AG04449 (cell line): ENCODE results near the gene PA2G4.
A peak's percentile ranks its signal among the peaks of the same experiment; 100 is the strongest.

ENCODE experiments used
- CTCF ChIA-PET: fragments of 350-600 bp; formaldehyde crosslinking; extraction: SDS; loops from one replicate; lab custom pipeline; 2021; ENCODE audit warnings: antibody characterized with exemption; lab: Yijun Ruan, JAX
- POLR2A ChIA-PET: fragments of 400-600, 350-600 bp; formaldehyde crosslinking; extraction: SDS; loops from one replicate; lab custom pipeline; 2020; ENCODE audit warnings: antibody characterized with exemption, inconsistent platforms; lab: Yijun Ruan, JAX
- DNase-seq: peaks from one replicate; pipeline ENCODE4 v3.0.0-alpha.2; 2010; ENCODE audit warnings: low read depth, low spot score
- H3K4me3 ChIP-seq: 2 replicates; pipeline ENCODE4 v1.5.1; 2011; ENCODE audit warnings: low read depth, mild to moderate bottlenecking, control low read depth, low read length
- TF ChIP-seq, protein P1 (sequence below): IDR thresholded peaks from one replicate; pipeline ENCODE4 v1.5.1; 2011; ENCODE audit warnings: mild to moderate bottlenecking, moderate library complexity, low read length, control low read depth, inconsistent platforms; ENCODE audit not compliant: insufficient read depth; ENCODE audit errors: missing control alignments

Gene PA2G4

DNA sequence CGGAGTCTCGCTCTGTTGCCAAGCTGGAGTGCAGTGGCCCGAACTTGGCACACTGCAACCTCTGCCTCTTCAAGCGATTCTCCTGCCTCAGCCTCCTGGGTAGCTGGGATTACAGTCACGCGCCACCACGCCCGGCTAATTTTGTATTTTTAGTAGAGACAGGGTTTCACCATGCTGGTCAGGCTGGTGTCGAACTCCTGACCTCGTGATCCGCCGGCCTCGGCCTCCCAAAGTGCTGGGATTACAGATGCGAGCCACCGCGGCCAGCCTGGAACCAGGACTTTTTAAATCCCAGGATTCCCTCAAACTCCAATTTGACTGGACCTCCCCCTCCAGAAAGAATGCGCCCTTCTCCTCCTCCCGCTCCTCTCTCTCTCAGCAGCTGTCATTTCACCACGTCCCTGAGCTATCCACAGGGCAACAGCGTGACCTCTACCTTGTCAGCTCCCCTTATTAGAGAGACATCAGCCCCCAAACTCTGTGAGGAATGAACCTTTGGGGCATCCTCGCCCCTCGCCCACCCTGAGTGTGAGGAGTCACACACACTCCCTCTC lies 25.7 kb downstream of the PA2G4 start:
- peak overlapping the region; percentile 78 for H3K4me3 ChIP-seq
- CTCF ChIA-PET = interaction anchor here (1.3 to 2.7 kb wide), 3 partner anchors 10 to 60 kb away, joined by 3 to 8 read pairs (median 3); partner anchors contain the start of gene SMARCC2
- no peak for DNase-seq
- TF ChIP-seq, protein P1, sequence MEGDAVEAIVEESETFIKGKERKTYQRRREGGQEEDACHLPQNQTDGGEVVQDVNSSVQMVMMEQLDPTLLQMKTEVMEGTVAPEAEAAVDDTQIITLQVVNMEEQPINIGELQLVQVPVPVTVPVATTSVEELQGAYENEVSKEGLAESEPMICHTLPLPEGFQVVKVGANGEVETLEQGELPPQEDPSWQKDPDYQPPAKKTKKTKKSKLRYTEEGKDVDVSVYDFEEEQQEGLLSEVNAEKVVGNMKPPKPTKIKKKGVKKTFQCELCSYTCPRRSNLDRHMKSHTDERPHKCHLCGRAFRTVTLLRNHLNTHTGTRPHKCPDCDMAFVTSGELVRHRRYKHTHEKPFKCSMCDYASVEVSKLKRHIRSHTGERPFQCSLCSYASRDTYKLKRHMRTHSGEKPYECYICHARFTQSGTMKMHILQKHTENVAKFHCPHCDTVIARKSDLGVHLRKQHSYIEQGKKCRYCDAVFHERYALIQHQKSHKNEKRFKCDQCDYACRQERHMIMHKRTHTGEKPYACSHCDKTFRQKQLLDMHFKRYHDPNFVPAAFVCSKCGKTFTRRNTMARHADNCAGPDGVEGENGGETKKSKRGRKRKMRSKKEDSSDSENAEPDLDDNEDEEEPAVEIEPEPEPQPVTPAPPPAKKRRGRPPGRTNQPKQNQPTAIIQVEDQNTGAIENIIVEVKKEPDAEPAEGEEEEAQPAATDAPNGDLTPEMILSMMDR = no peak
- POLR2A ChIA-PET = interaction anchor here (2.6 kb wide), 1 partner anchor 11 kb away, joined by 7 read pairs; no protein-coding TSS in a partner anchor

DNA sequence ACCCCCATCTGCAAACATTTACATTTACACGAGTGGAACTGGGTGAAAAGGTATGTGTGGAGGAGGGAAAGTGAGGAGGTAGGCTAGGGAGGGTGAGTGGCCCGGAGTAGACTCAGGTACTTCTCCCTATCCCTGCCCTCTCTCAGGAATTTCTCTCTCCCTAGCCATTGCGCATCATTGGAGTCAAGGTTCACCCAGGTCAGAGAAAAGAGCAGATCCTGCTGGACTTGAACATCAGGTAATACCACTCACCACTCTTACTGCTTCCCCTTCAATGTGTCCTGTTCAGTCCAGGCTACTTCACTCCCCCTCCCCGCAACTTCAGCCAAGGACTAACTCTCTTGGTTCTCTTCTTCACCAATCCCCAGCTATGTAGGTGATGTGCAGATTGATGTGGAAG lies 26.5 kb downstream of the PA2G4 start:
- POLR2A ChIA-PET = no interaction called here
- CTCF ChIA-PET = interaction anchor here (0.8 to 2.7 kb wide), 3 partner anchors 10 to 21 kb away, joined by 3 to 8 read pairs (median 3); no protein-coding TSS in a partner anchor

DNA sequence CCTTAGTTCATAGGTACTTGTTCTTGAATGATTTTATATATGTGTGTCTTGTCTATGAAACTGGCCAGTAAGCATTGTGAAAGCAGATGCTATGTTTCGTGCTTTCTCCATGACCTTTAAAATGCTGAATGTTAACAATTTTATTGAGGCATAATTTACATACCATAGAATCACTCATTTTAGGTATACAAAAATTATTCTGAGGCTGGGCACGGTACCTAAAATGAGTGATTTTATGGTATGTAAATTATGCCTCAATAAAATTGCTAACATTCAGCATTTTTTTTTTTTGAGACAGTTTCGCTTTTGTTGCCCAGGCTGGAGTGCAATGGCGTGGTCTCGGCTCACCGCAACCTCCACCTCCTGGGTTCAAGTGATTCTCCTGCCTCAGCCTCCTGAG lies 30.5 kb downstream of the PA2G4 start:
- no peak for DNase-seq
- CTCF ChIA-PET = interaction anchor here (0.9 to 1.7 kb wide), 2 partner anchors 15 kb away, joined by 3 to 9 read pairs; no protein-coding TSS in a partner anchor
- no peak overlapping the region for H3K4me3 ChIP-seq
- POLR2A ChIA-PET = no interaction called here
- TF ChIP-seq, protein P1 = no peak

More for the DNA sequence above, 26.5 kb downstream of the PA2G4 start:
- TF ChIP-seq, protein P1 = no peak
- DNase-seq = no peak
- no peak overlapping the region for H3K4me3 ChIP-seq

DNA sequence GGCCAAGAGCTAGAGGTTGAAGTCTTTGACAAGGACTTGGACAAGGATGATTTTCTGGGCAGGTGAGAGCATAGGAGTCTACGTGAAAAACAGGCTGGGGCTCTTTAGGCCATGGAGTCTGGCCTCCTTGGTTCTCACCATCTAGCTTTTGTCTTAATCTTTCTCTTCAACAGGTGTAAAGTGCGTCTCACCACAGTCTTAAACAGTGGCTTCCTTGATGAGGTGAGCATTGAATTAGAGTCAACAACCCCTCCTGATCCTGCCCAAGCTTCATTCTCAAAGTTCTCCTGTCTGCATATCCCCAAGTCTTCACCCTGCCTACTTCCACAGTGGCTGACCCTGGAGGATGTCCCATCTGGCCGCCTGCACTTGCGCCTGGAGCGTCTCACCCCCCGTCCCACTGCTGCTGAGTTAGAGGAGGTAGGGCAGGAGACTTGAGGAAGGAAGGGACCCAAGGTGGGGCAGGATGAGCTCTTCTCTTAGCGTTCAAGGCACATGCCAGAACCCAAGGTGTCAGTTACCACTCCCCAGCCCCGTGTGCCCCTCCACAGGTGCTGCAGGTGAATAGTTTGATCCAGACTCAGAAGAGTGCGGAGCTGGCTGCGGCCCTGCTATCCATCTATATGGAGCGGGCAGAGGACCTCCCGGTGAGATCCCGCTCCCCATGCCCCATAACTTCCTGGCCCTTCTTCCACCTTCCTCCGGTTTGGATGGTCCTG lies 33.7 kb downstream of the PA2G4 start:
- no peak overlapping the region for H3K4me3 ChIP-seq
- DNase-seq = no peak
- ChIA-PET POLR2A (interaction anchor here (2.0 kb wide), 1 partner anchor 10 kb away, joined by 6 read pairs; the partner anchor contains the start of gene ESYT1), CTCF (interaction anchor here (0.9 to 2.4 kb wide), 5 partner anchors 9 to 163 kb away, joined by 3 to 11 read pairs (median 7); partner anchors contain the start of genes ANKRD52, ESYT1 and SMARCC2)
- TF ChIP-seq, protein P1 = no peak

DNA sequence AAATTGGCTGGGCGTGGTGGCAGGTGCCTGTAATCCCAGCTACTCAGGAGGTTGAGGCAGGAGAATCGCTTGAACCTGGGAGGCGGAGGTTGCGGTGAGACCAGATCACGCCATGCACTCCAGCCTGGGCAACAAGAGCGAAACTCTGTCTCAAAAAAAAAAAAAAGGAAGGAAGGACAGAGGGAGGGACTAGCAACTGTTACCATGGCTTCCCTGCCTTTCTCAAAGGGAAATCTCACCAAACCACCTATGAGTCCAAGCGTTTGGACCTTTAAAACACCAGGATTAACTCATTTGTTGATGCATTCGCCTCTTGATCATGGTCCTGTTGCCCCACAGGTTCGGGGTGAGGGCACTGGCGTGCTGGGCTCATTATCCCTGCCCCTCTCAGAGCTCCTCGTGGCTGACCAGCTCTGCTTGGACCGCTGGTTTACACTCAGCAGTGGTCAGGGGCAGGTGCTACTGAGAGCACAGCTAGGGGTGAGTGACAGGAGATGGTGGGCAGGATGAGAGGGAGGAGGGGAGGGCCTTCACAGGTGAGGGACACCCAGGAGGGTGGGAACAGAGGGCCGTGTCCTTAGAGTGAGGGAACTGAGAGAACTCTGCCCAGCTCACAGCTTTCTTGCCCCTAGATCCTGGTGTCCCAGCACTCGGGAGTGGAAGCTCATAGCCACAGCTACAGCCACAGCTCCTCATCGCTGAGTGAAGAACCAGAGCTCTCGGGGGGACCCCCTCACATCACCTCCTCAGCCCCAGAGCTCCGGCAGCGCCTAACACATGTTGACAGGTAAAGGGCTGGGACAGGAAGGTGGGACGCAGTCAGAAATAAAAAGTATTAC lies 37.8 kb downstream of the PA2G4 start:
- H3K4me3 ChIP-seq = no peak overlapping the region
- ChIA-PET CTCF (interaction anchor here (1.4 to 2.9 kb wide), 3 partner anchors 13 to 47 kb away, joined by 3 to 10 read pairs (median 7); partner anchors contain the start of genes SMARCC2 and ZC3H10), POLR2A (interaction anchor here (2.7 kb wide), 1 partner anchor 14 kb away, joined by 7 read pairs; the partner anchor contains the start of gene ESYT1)
- DNase-seq = no peak
- TF ChIP-seq, protein P1 = no peak
